Right renal pelvis (tissue), 4 donors: Measurements from ENCODE around the gene MCF2L. TPM values are rescaled to one million over a fixed set of nuclear protein-coding genes. Genes with fewer than 3 reads are reported as not detected.

ENCODE experiments used
- DNase-seq, 4 donors: peaks; one replicate each; pipeline ENCODE4 v3.0.0-alpha.2; 2013; ENCODE audit warnings: low read depth in 4 of 4, low spot score in 3 of 4, missing footprints in 1 of 4
- polyA plus RNA-seq, 4 donors: library from polyadenylated mRNA; unstranded; fragments of 120-200 nt; gene quantifications; one replicate each; pipeline ENCODE4 v1.2.1, GENCODE V29; 2013; ENCODE audit not compliant: insufficient read length in 4 of 4

Gene MCF2L
- polyA plus RNA-seq, 4 donors = 29.4 to 36.8 (median 32.9) TPM

- DNase-seq = no peak
Observed at GRCh38 chr13:112995395-112996191, 26.6 kb downstream of the MCF2L start.

GRCh38 chr13:112996671-112997091 lies 27.7 kb downstream of the MCF2L start:
- no peak for DNase-seq

- DNase-seq = no peak
Observed at GRCh38 chr13:112997188-112998130, 28.4 kb downstream of the MCF2L start.

GRCh38 chr13:112998521-112999280 lies 29.7 kb downstream of the MCF2L start:
- no peak for DNase-seq

- DNase-seq = no peak
Observed at GRCh38 chr13:112999414-113000177, 30.6 kb downstream of the MCF2L start.

GRCh38 chr13:113000575-113000974 lies 31.6 kb downstream of the MCF2L start:
- no peak for DNase-seq

- DNase-seq = peak in 3 of 4 donors; percentile 67 to 74 (median 72)
Observed at GRCh38 chr13:113001241-113002140, 32.5 kb downstream of the MCF2L start.

GRCh38 chr13:113002206-113002912 lies 33.3 kb downstream of the MCF2L start:
- no peak for DNase-seq

GRCh38 chr13:113002913-113003290 lies 33.9 kb downstream of the MCF2L start:
- no peak for DNase-seq

- DNase-seq = no peak
Observed at GRCh38 chr13:113004126-113004525, 35.1 kb downstream of the MCF2L start.

GRCh38 chr13:113005076-113005865 lies 36.3 kb downstream of the MCF2L start:
- no peak for DNase-seq

- DNase-seq = no peak
Observed at GRCh38 chr13:113005997-113006396, 37.0 kb downstream of the MCF2L start.

- DNase-seq = no peak
Observed at GRCh38 chr13:113006660-113007059, 37.6 kb downstream of the MCF2L start.

- DNase-seq = no peak
Observed at GRCh38 chr13:113008851-113009250, 39.8 kb downstream of the MCF2L start.

GRCh38 chr13:113009743-113010509 lies 40.9 kb downstream of the MCF2L start:
- DNase-seq = no peak

GRCh38 chr13:113010510-113010865 lies 41.5 kb downstream of the MCF2L start:
- no peak for DNase-seq

- no peak for DNase-seq
Observed at GRCh38 chr13:113013303-113013702, 44.3 kb downstream of the MCF2L start.
